RWPE2 (cell line): ENCODE data around the gene LILRA6.

Source experiments
- ATAC-seq: fragments of 200-7000 bp; cut with Tn5 transposase; 3 replicates; pipeline ENCODE4 v1.9.1; 2021; ENCODE audit warnings: low read depth
- DNase-seq: peaks from one replicate; pipeline ENCODE4 v3.0.0-alpha.2; 2020; ENCODE audit warnings: low spot score
- H3K27ac ChIP-seq: fragments of 450-650 bp; 2 replicates; pipeline ENCODE4 v1.5.1; 2017; ENCODE audit warnings: mild to moderate bottlenecking; ENCODE audit not compliant: poor library complexity, severe bottlenecking
- H3K27me3 ChIP-seq: fragments of 250-450 bp; sonication (Bioruptor Pico); 2 replicates; pipeline ENCODE4 v1.5.1; 2021; ENCODE audit warnings: mild to moderate bottlenecking, moderate library complexity; ENCODE audit not compliant: insufficient read depth, poor library complexity, severe bottlenecking
- H3K36me3 ChIP-seq: fragments of 250-450 bp; sonication (Bioruptor Pico); 2 replicates; pipeline ENCODE4 v1.5.1; 2020; ENCODE audit warnings: low read depth, mild to moderate bottlenecking, moderate library complexity
- H3K4me1 ChIP-seq: fragments of 250-450 bp; sonication (Bioruptor Pico); 2 replicates; pipeline ENCODE4 v1.5.1; 2021; ENCODE audit warnings: mild to moderate bottlenecking, moderate library complexity; ENCODE audit not compliant: insufficient read depth, poor library complexity, severe bottlenecking
- H3K4me3 ChIP-seq: fragments of 250-450 bp; sonication (Bioruptor Pico); 2 replicates; pipeline ENCODE4 v1.5.1; 2021; ENCODE audit warnings: mild to moderate bottlenecking, moderate library complexity; ENCODE audit not compliant: severe bottlenecking
- H3K9me3 ChIP-seq: fragments of 250-450 bp; sonication (Bioruptor Pico); 2 replicates; pipeline ENCODE4 v1.5.1; 2021; ENCODE audit warnings: mild to moderate bottlenecking, moderate library complexity; ENCODE audit not compliant: severe bottlenecking
- CTCF ChIP-seq: fragments of 450-650 bp; IDR thresholded peaks from one replicate; pipeline ENCODE4 v1.5.1; 2017; ENCODE audit warnings: mild to moderate bottlenecking, moderate library complexity; ENCODE audit not compliant: poor library complexity, severe bottlenecking

Gene LILRA6

GRCh38 chr19:54191011-54191810 is 51.4 kb downstream of the LILRA6 start, which contains the start of gene TSEN34:
TSEN34 (plus strand) TSS chr19:54191308; CDS start chr19:54191365, 57 bp downstream.
- ATAC-seq (peak; percentile 26), DNase-seq (no peak)
- H3K27ac ChIP-seq, result peak within 1 kb of the TSS; percentile 76
- H3K27me3 ChIP-seq, result no peaks in the 10 kb centered on the region
- no peak for TF ChIP-seq CTCF
- peaks cover 27% of the 10 kb centered on the region for H3K36me3 ChIP-seq
- no peaks in the 10 kb centered on the region for H3K9me3 ChIP-seq
- no peaks in the 10 kb centered on the region for H3K4me1 ChIP-seq
- H3K4me3 ChIP-seq, result peak within 1 kb of the TSS; percentile 71

GRCh38 chr19:54190503-54191010 is 52.0 kb downstream of the LILRA6 start:
- H3K27me3 ChIP-seq, result no peaks in the 10 kb centered on the region
- peaks cover 31% of the 10 kb centered on the region for H3K36me3 ChIP-seq
- H3K4me1 ChIP-seq, result no peaks in the 10 kb centered on the region
- peak overlapping the region; percentile 76 for H3K27ac ChIP-seq
- H3K4me3 ChIP-seq, result peak overlapping the region; percentile 71
- H3K9me3 ChIP-seq, result no peaks in the 10 kb centered on the region
- peak; percentile 99 for DNase-seq
- no peak for TF ChIP-seq CTCF
- peak; percentile 70 for ATAC-seq

GRCh38 chr19:54189735-54190502 is 52.7 kb downstream of the LILRA6 start:
- Histone ChIP-seq H3K4me1 (no peaks in the 10 kb centered on the region), H3K27me3 (no peaks in the 10 kb centered on the region), H3K4me3 (peak overlapping the region; percentile 71), H3K27ac (peak overlapping the region; percentile 76), H3K9me3 (no peaks in the 10 kb centered on the region), H3K36me3 (peaks cover 31% of the 10 kb centered on the region)
- ATAC-seq, result peak; percentile 64
- TF ChIP-seq CTCF, result no peak
- peak; percentile 99 for DNase-seq

GRCh38 chr19:54189145-54189734 is 53.4 kb downstream of the LILRA6 start, which contains the start of gene MBOAT7:
MBOAT7 (minus strand) TSS chr19:54189580; CDS start chr19:54188508, 1,072 bp downstream.
- Histone ChIP-seq H3K9me3 (no peaks in the 10 kb centered on the region), H3K27ac (peak within 1 kb of the TSS; percentile 76), H3K36me3 (peaks cover 24% of the 10 kb centered on the region), H3K27me3 (no peaks in the 10 kb centered on the region), H3K4me3 (peak within 1 kb of the TSS; percentile 71), H3K4me1 (no peaks in the 10 kb centered on the region)
- ATAC-seq, result peak; percentile 56
- no peak for DNase-seq
- peak; percentile 48 for TF ChIP-seq CTCF
